HCT116 (cell line): ENCODE measurements around the gene APCDD1L.

Experiments used
- EZH2 ChIP-seq: fragments of 200-600 bp; sonication (generic); IDR thresholded peaks from 2 replicates; pipeline ENCODE4 v1.6.1; 2017; ENCODE audit warnings: antibody characterized with exemption, mixed run types
- POLR2AphosphoS5 ChIP-seq: IDR thresholded peaks from 2 replicates; pipeline ENCODE4 v1.6.1; 2011; ENCODE audit warnings: mild to moderate bottlenecking, low read depth, low read length, moderate library complexity
- SP1 ChIP-seq: IDR thresholded peaks from 2 replicates; pipeline ENCODE4 v1.6.1; 2012; ENCODE audit warnings: low read depth
- TCF7L2 ChIP-seq: IDR thresholded peaks from 2 replicates; pipeline ENCODE4 v1.7.0; 2011; ENCODE audit warnings: borderline replicate concordance, inconsistent platforms; ENCODE audit not compliant: insufficient read depth, insufficient read length; ENCODE audit errors: extremely low read depth
- TF ChIP-seq, protein P1 (sequence below), 3 experiments: fragments of 200-600 bp in 1 of 3; sonication (generic) in 1 of 3; IDR thresholded peaks in 2 of 3; conservative IDR thresholded peaks in 1 of 3; 2 replicates each; pipeline ENCODE4 v1.5.1; 2012 to 2017; ENCODE audit warnings: low read depth in 2 of 3, low read length in 2 of 3, antibody characterized with exemption in 1 of 3, borderline replicate concordance in 1 of 3, control low read depth in 1 of 3, mild to moderate bottlenecking in 1 of 3, mixed read lengths in 1 of 3, mixed run types in 1 of 3, moderate library complexity in 1 of 3; ENCODE audit not compliant: insufficient read depth in 1 of 3

- TF ChIP-seq POLR2AphosphoS5 (no peak), SP1 (no peak), TCF7L2 (no peak), EZH2 (no peak)
- TF ChIP-seq, protein P1, sequence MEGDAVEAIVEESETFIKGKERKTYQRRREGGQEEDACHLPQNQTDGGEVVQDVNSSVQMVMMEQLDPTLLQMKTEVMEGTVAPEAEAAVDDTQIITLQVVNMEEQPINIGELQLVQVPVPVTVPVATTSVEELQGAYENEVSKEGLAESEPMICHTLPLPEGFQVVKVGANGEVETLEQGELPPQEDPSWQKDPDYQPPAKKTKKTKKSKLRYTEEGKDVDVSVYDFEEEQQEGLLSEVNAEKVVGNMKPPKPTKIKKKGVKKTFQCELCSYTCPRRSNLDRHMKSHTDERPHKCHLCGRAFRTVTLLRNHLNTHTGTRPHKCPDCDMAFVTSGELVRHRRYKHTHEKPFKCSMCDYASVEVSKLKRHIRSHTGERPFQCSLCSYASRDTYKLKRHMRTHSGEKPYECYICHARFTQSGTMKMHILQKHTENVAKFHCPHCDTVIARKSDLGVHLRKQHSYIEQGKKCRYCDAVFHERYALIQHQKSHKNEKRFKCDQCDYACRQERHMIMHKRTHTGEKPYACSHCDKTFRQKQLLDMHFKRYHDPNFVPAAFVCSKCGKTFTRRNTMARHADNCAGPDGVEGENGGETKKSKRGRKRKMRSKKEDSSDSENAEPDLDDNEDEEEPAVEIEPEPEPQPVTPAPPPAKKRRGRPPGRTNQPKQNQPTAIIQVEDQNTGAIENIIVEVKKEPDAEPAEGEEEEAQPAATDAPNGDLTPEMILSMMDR (IDR thresholded peaks at IDR 0.05 in 2 of 3, conservative IDR thresholded peaks at IDR 0.05 in 1 of 3; ENCODE audit: borderline replicate concordance in 1 of 3, insufficient read depth in 1 of 3, low read depth in 2 of 3, low read length in 2 of 3) = no peak
These were observed 34.3 kb upstream of the APCDD1L start for GRCh38 chr20:58549231-58550209.
